Adipocyte (in vitro differentiated cells): ENCODE measurements around the gene ABCC8.

Source experiments
- DNase-seq: peaks from one replicate; pipeline ENCODE4 v3.0.0-alpha.2; 2015; ENCODE audit warnings: low read depth
- H3K27me3 ChIP-seq: replicated peaks from 2 replicates; pipeline ENCODE4 v1.7.0; 2013; ENCODE audit warnings: mild to moderate bottlenecking, low read length, moderate library complexity; ENCODE audit not compliant: control insufficient read depth, insufficient read depth
- H3K36me3 ChIP-seq: 2 replicates; pipeline ENCODE4 v1.7.0; 2013; ENCODE audit warnings: low read length, mild to moderate bottlenecking, moderate library complexity; ENCODE audit not compliant: control insufficient read depth, insufficient read depth, severe bottlenecking
- H3K4me1 ChIP-seq: 2 replicates; pipeline ENCODE4 v1.7.0; 2013; ENCODE audit warnings: mild to moderate bottlenecking, low read length, moderate library complexity; ENCODE audit not compliant: control insufficient read depth, insufficient read depth
- H3K4me3 ChIP-seq: 2 replicates; pipeline ENCODE4 v1.7.0; 2013; ENCODE audit warnings: mild to moderate bottlenecking, low read length, moderate library complexity
- H3K9ac ChIP-seq: 2 replicates; pipeline ENCODE4 v1.7.0; 2013; ENCODE audit warnings: mild to moderate bottlenecking, low read length, moderate library complexity
- H3K9me3 ChIP-seq: 2 replicates; pipeline ENCODE4 v1.7.0; 2013; ENCODE audit warnings: mild to moderate bottlenecking, low read length, moderate library complexity; ENCODE audit not compliant: control insufficient read depth

ABCC8 gene

GRCh38 chr11:17343257-17343656, 133.4 kb downstream of the ABCC8 start:
- DNase-seq, result no peak
- H3K4me3 ChIP-seq, result no peak overlapping the region
- H3K27me3 ChIP-seq, result no peaks in the 10 kb centered on the region
- H3K4me1 ChIP-seq, result peaks cover 7% of the 10 kb centered on the region
- no peaks in the 10 kb centered on the region for H3K9me3 ChIP-seq
- H3K36me3 ChIP-seq, result no peaks in the 10 kb centered on the region
- peak overlapping the region; percentile 30 for H3K9ac ChIP-seq
